Activated CD4-positive, alpha-beta memory T cell treated with anti-CD3 and anti-CD28 coated beads for 36 hours (primary cell): Measurements from ENCODE around the gene CORO2A. TPM values are rescaled to one million over a fixed set of nuclear protein-coding genes. Genes with fewer than 3 reads are reported as not detected.
A peak's percentile ranks its signal among the peaks of the same experiment; 100 is the strongest.
"Not testable (repeated sequence)": the region's sequence is repeated elsewhere in the genome, so short reads cannot be mapped to it uniquely, and the experiment has no call there.

Experiments used
- CTCF ChIA-PET: fragments of 350-600 bp; sonication (Branson Sonifier 250); formaldehyde crosslinking; loops from one replicate; lab custom pipeline; 2021; ENCODE audit warnings: antibody characterized with exemption, inconsistent platforms; lab: Charles Lee
- POLR2A ChIA-PET: fragments of 350-600 bp; sonication (Branson Sonifier 250); formaldehyde crosslinking; loops from one replicate; lab custom pipeline; 2021; ENCODE audit warnings: antibody characterized with exemption; lab: Charles Lee
- DNase-seq: peaks from one replicate; pipeline ENCODE4 v3.0.0-alpha.2; 2020
- H3K27ac Mint-ChIP-seq: one replicate; pipeline ENCODE4 v1.8.0; 2021; ENCODE audit warnings: mixed read lengths
- H3K27me3 Mint-ChIP-seq: one replicate; pipeline ENCODE4 v1.8.0; 2021; ENCODE audit warnings: mixed read lengths
- H3K36me3 Mint-ChIP-seq: one replicate; pipeline ENCODE4 v1.8.0; 2021; ENCODE audit warnings: mixed read lengths
- H3K4me1 Mint-ChIP-seq: one replicate; pipeline ENCODE4 v1.8.0; 2021; ENCODE audit warnings: low read depth, mixed read lengths
- H3K4me3 Mint-ChIP-seq: one replicate; pipeline ENCODE4 v1.8.0; 2021; ENCODE audit warnings: mild to moderate bottlenecking, mixed read lengths
- H3K9me3 Mint-ChIP-seq: one replicate; pipeline ENCODE4 v1.8.0; 2021; ENCODE audit warnings: mixed read lengths
- intact Hi-C: fragments of 100-400 bp; cut with micrococcal nuclease; formaldehyde crosslinking; loops from one replicate; pipeline ENCODE4 v1.15.1; 2023
- total RNA-seq, 2 experiments: library from RNA; stranded (reverse); gene quantifications; one replicate each; pipeline ENCODE4 v1.2.3, GENCODE V29; 2021

The CORO2A gene
- total RNA-seq, 2 experiments from 2014 or later = 9.8 to 9.9 TPM

DNA sequence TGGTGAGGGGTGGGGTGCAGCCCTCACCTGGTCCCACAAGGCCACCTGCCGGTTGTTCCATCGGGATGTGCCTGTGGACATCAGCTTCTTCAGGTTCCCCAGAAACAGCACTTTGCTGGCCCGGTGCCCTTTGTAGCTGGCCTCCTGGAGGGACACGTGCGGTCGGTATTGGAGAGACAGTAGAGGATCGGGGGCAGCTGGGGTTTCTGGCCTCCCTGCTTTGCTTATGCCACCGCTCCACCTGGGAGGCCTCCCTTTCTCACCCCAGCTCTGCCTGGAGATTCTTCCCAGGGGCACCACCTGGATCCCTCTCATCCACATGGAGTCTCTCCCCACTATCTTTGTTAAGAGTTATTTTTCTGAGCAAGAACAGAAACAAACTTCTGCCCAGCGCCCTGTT lies 60.3 kb downstream of the CORO2A start:
- peaks cover 5% of the 10 kb centered on the region for H3K4me1 Mint-ChIP-seq
- no peak for DNase-seq
- no peaks in the 10 kb centered on the region for H3K27me3 Mint-ChIP-seq
- no peaks in the 10 kb centered on the region for H3K36me3 Mint-ChIP-seq
- no peak overlapping the region for H3K4me3 Mint-ChIP-seq
- intact Hi-C loops = no loop called here
- ChIA-PET CTCF (interaction anchor here (1.0 kb wide), 1 partner anchor 74 kb away, joined by 3 read pairs; no protein-coding TSS in a partner anchor), POLR2A (no interaction called here)
- no peak overlapping the region for H3K27ac Mint-ChIP-seq
- H3K9me3 Mint-ChIP-seq = no peaks in the 10 kb centered on the region

DNA sequence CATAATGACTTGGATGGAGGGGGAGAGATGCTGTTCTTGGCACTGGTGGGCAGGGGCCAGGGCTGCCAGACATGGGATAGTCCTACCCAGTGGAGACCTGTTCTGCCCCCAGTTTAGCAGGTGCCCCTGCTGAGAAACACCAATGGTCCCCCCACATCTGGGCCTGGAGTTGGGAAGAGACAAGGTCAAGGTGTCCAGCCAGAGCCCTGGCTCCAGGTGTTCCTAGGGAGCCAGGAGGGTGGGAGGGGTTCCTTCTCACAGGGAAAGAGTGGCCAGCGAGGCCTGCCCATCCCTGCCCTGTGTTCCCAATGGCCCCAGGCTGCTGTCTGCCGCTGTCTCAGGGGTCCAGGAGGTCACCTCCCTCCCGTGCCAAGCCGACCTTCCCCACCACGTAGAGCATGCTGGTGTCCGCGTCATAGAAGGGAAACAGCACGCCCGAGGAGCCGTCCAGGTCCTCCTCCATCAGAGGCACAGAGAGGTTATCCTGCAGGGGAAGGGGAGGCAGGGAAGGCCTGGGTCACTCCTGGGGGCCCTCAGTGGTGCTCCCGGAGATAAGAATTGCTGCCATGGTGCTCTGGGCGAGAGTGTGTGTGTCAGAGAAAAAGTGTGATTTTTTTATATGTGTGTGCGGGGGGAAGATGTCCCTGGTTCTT lies 61.7 kb downstream of the CORO2A start:
- DNase-seq = no peak
- H3K27me3 Mint-ChIP-seq = no peaks in the 10 kb centered on the region
- intact Hi-C loops = no loop called here
- H3K9me3 Mint-ChIP-seq = no peaks in the 10 kb centered on the region
- CTCF ChIA-PET = no interaction called here
- H3K36me3 Mint-ChIP-seq = peaks cover 6% of the 10 kb centered on the region
- peaks cover 5% of the 10 kb centered on the region for H3K4me1 Mint-ChIP-seq
- no peak overlapping the region for H3K27ac Mint-ChIP-seq
- H3K4me3 Mint-ChIP-seq = no peak overlapping the region
- POLR2A ChIA-PET = no interaction called here

DNA sequence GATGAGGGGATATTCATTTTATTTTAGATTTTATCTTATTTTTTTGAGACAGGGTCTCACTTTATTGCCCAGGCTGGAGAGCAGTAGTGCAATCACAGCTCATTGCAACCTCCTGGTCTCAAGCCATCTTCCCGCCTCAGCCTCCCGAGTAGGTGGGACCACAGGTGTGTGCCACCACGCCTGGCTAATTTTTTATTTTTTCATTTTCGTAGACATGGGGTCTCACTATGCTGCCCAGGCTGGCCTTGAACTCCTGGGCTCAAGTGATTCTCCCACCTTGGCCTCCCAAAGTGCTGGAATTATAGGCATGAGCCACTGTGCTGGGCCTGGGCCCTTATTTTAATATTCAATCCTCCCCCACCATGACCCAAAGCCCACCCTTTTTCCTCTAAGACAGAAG lies 62.4 kb downstream of the CORO2A start:
- H3K4me1 Mint-ChIP-seq, H3K4me3 Mint-ChIP-seq, H3K36me3 Mint-ChIP-seq, intact Hi-C loops, H3K27me3 Mint-ChIP-seq, H3K27ac Mint-ChIP-seq, DNase-seq, POLR2A ChIA-PET, CTCF ChIA-PET, H3K9me3 Mint-ChIP-seq: not testable (repeated sequence)

DNA sequence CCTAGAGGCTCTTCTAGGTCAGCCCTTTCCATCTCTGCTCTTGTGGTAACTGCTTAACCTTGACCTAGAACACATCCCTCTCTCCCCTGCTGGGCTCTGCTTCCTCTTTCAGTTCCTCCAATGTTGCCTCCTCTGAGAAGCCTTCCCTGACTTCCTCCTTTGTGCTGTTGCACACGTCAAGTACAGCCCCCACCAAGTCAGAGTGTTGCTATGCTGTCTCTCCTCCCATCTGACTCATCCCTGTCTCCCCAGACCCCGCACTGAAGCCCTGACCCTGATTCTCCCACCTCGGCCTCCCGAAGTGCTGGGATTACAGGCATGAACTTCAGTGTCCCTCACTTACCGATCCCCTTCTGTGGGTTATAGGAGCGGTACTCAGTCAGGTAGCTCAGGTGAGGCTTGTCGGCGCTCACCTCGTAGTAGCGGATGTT lies 63.0 kb downstream of the CORO2A start:
- no peak for DNase-seq
- POLR2A ChIA-PET = no interaction called here
- peaks cover 6% of the 10 kb centered on the region for H3K36me3 Mint-ChIP-seq

DNA sequence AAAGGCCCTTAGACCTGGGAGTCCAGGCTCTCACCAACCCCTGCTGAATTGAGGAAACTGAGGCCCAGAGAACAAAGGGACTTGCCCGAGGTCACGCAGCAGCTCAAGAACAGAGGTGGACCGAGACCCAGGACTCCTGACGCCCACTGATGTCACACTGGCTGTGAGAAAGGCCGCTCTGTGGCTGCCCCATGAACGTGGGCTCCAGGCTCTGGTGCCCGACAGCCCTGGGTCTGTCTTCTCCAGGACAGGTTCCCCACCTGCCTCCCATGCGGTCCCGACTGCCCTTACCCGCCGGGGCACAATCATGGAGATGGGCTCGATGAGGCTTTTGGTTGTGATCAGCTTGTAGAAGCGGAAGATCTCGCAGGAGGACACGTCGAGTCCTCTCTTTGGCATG lies 64.1 kb downstream of the CORO2A start:
- Mint-ChIP-seq H3K4me3 (no peak overlapping the region), H3K9me3 (no peaks in the 10 kb centered on the region), H3K36me3 (peaks cover 8% of the 10 kb centered on the region), H3K27me3 (no peaks in the 10 kb centered on the region), H3K27ac (no peak overlapping the region), H3K4me1 (peaks cover 5% of the 10 kb centered on the region)
- ChIA-PET POLR2A (no interaction called here), CTCF (interaction anchor here (1.0 to 1.3 kb wide), 2 partner anchors 9 to 135 kb away, joined by 3 to 7 read pairs; partner anchors contain the start of gene TRIM14)
- no peak for DNase-seq
- intact Hi-C loops = no loop called here

More for the DNA sequence above, 63.0 kb downstream of the CORO2A start:
- no peak overlapping the region for H3K27ac Mint-ChIP-seq
- intact Hi-C loops = no loop called here
- H3K9me3 Mint-ChIP-seq = no peaks in the 10 kb centered on the region
- H3K4me1 Mint-ChIP-seq = peaks cover 5% of the 10 kb centered on the region
- H3K27me3 Mint-ChIP-seq = no peaks in the 10 kb centered on the region
- CTCF ChIA-PET = interaction anchor here (1.0 to 1.3 kb wide), 2 partner anchors 11 to 134 kb away, joined by 3 to 7 read pairs; partner anchors contain the start of gene TRIM14
- H3K4me3 Mint-ChIP-seq = no peak overlapping the region

DNA sequence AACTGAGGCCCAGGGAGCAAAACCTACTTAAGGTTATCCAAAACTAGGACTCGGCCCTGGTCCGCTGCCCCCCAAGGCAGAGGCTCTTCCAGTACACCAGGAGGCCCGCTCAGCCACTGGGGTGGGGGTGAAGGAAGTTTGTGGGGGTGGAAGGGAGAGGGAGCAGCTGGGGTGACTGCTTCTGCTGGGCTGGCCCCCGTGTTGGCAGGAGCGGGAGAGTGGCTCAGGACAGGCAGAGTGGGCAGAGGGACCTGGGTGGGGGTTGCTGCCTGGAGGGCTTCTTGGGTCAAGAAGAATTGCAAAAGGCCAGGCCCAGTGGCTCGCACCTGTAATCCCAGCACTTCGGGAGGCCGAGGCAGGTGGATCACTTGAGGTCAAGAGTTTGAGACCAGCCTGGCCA lies 65.2 kb downstream of the CORO2A start:
- ChIA-PET CTCF (no interaction called here), POLR2A (no interaction called here)
- intact Hi-C loops = no loop called here
- peaks cover 8% of the 10 kb centered on the region for H3K36me3 Mint-ChIP-seq
- no peak overlapping the region for H3K4me3 Mint-ChIP-seq
- no peak for DNase-seq
- H3K4me1 Mint-ChIP-seq = peaks cover 6% of the 10 kb centered on the region
- no peaks in the 10 kb centered on the region for H3K27me3 Mint-ChIP-seq
- H3K9me3 Mint-ChIP-seq = no peaks in the 10 kb centered on the region
- H3K27ac Mint-ChIP-seq = no peak overlapping the region

DNA sequence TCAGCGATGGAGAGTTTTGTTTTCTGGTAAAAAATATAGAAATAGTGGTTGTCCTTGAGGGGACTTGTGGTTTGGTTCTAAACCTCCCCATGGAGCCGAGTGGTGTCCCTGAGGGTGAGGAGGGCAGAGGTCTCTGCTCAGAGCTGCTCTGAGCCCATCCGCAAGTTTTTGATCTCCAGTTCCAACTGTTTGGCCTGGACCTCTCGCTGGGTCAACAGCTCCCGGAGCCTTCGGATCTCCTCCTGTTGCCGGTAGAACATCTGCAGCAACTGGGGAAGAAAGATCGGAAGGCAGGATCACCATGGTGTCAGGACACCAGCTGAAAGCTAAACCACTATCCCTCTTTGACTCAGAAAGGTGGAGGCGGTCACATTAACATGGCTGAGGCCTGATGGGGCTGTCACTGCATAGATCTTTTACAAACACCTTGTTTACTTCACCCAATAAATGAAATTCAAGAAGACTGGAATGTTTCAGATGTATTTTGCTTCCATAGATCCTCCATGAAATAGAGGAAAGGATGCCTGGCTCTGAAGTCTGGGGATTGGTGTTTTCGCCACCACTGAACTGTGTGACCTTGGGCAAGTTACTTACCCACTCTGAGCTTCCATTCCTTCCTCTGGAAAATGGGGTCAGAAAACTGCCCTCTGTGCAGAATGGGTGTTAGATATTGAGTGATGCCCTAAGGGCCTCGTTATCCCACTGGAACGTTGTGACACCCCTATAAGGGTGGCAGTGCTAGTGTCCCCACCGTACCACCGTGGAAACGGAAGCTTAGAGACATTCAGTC lies 67.6 kb downstream of the CORO2A start:
- DNase-seq = no peak
- Mint-ChIP-seq H3K27me3 (no peaks in the 10 kb centered on the region), H3K27ac (no peak overlapping the region), H3K4me1 (peaks cover 28% of the 10 kb centered on the region), H3K4me3 (no peak overlapping the region), H3K36me3 (peaks cover 8% of the 10 kb centered on the region), H3K9me3 (no peaks in the 10 kb centered on the region)
- intact Hi-C loops = no loop called here
- ChIA-PET POLR2A (no interaction called here), CTCF (no interaction called here)

DNA sequence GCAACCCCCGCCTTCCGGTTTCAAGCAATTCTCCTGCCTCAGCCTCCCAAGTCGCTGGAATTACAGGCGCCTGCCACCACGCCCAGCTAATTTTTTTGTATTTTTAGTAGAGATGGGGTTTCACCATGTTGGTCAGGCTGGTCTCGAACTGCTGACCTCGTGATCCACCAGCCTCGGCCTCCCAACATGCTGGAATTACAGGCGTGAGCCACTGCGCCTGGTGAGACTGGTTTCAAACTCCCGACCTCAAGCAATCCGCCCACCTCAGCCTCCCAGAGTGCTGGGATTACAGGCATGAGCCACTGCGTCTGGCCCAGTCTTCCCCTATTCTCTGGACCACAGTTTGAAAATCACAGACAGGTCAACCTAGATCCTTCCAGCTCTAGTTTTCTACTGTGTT lies 68.3 kb downstream of the CORO2A start:
- intact Hi-C loops, POLR2A ChIA-PET, H3K4me3 Mint-ChIP-seq, H3K27ac Mint-ChIP-seq, DNase-seq, H3K27me3 Mint-ChIP-seq, H3K9me3 Mint-ChIP-seq: not testable (repeated sequence)
- CTCF ChIA-PET = interaction anchor here (1.9 kb wide), 1 partner anchor 140 kb away, joined by 4 read pairs; no protein-coding TSS in a partner anchor
- Mint-ChIP-seq H3K36me3 (peaks cover 11% of the 10 kb centered on the region), H3K4me1 (peaks cover 28% of the 10 kb centered on the region)

DNA sequence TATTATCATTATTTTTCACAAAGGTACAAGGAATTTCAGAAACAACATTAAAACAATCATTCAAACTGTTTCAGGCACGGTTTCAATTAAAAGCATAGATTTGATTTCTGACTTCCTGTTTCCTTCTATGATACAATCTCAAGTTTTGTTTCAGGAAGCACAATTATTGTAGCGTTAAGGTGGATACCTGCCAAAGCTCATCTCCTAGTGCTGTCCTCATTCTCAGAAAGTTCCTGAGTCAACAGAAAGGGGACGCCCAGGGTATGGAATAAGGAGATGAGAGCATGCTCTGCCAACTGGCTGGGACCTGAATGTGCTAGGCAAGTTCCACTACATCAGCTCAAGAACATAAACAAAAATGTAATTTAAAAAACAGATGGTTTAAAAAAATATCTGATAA lies 71.4 kb downstream of the CORO2A start:
- Mint-ChIP-seq H3K4me1 (peaks cover 39% of the 10 kb centered on the region), H3K36me3 (peaks cover 15% of the 10 kb centered on the region), H3K4me3 (no peak overlapping the region), H3K27ac (peak overlapping the region; percentile 38), H3K9me3 (no peaks in the 10 kb centered on the region), H3K27me3 (no peaks in the 10 kb centered on the region)
- POLR2A ChIA-PET = interaction anchor here (1.0 to 1.8 kb wide), 2 partner anchors 71 to 135 kb away, joined by 3 to 6 read pairs; partner anchors contain the start of genes CORO2A and TBC1D2
- CTCF ChIA-PET = interaction anchor here (0.6 to 3.4 kb wide), 7 partner anchors 18 to 218 kb away, joined by 3 to 22 read pairs (median 6); partner anchors contain the start of gene TBC1D2
- DNase-seq = no peak
- intact Hi-C loops = no loop called here

DNA sequence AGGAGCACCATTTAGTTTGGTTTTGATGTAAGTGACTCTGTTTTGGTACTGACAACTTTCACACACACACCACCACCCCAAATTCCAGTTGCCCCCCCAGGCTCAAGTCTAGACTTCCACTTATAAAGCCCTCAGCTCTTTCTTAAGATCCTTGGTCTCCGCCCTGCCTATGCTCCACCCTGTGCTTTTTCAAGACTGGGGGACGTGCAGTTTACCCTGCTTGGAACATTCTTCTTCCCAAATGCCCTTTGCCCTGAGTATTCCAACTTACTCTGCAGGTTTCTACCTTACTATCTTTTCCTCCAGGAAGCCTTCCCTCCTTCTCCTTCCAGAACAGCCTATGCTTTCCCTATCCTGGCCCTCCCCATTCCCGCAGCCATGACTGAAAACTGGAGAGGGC lies 72.0 kb downstream of the CORO2A start:
- CTCF ChIA-PET = interaction anchor here (0.6 to 3.4 kb wide), 7 partner anchors 18 to 217 kb away, joined by 3 to 22 read pairs (median 6); partner anchors contain the start of gene TBC1D2
- Mint-ChIP-seq H3K4me1 (peaks cover 39% of the 10 kb centered on the region), H3K27ac (peak overlapping the region; percentile 38)

DNA sequence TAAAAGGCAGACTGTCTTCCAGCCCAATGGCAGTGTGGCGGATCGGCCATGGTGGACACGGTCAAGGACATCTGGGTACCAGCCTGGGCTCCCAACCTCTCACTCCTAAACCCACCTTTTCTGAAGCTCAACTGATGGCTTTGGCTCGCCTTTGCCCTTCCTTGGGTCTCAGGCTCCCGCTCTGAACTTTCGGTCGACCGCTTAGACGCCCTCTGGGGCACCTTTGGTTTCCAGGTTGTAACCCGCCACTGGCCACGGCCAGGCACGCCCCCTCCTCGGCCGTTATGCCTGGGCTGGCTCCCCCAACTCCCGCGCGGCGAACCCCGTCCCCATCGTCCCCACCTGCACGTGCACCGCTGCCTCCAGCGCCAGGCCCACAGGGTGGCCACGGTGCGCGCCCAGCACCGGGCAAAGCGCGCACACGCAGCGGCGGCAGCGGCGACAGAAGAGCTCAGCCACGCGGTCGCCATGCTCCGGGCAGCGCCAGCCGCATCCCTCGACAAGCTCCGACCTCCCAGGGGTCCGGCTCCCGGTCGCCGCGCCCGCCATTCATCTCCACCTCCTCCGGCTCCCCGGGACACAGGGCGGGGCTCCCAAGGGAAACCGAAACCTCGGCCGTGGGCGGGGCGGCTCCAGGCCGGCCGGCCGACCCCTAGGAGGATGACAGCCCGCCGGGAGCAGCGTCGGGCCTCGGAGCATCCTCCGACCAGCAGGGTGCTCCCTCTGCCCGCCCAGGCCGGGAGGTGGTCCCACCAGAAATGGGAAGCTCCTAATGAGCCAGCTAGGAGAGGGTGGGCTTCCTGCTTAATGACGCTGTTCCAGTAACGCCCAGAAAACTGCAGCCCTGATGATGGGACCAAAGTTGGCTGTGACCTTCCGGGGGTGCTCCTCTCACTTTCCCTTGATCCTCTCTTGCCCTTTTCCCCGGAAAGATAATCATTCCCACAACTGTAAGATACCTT lies 73.5 kb downstream of the CORO2A start, which contains the start of gene TRIM14:
Gene TRIM14 (minus strand): TSS at position 583 of the 962 bp plus-strand sequence. CDS start 34 bp downstream, at position 549.
- peak within 1 kb of the TSS; percentile 95 for H3K27ac Mint-ChIP-seq
- intact Hi-C loops = loop anchor here (1.0 to 5.0 kb wide), 6 partner anchors 11 to 136 kb away; partner anchors contain the start of gene TBC1D2
- no peaks in the 10 kb centered on the region for H3K27me3 Mint-ChIP-seq
- H3K9me3 Mint-ChIP-seq = no peaks in the 10 kb centered on the region
- peaks cover 39% of the 10 kb centered on the region for H3K4me1 Mint-ChIP-seq
- peaks cover 14% of the 10 kb centered on the region for H3K36me3 Mint-ChIP-seq
- CTCF ChIA-PET = interaction anchor here (0.8 to 3.4 kb wide), 19 partner anchors 8 to 145 kb away, joined by 3 to 22 read pairs (median 5); partner anchors contain the start of genes CORO2A and TBC1D2
- H3K4me3 Mint-ChIP-seq = peak within 1 kb of the TSS; percentile 89
- peak; percentile 75 for DNase-seq
- POLR2A ChIA-PET = interaction anchor here (0.9 to 2.3 kb wide), 13 partner anchors 9 to 197 kb away, joined by 3 to 26 read pairs (median 4); partner anchors contain the start of genes CORO2A, NANS, TBC1D2 and TRMO

More for the DNA sequence above, 72.0 kb downstream of the CORO2A start:
- no peaks in the 10 kb centered on the region for H3K9me3 Mint-ChIP-seq
- no peak for DNase-seq
- no peaks in the 10 kb centered on the region for H3K27me3 Mint-ChIP-seq
- H3K4me3 Mint-ChIP-seq = peak overlapping the region; percentile 89
- intact Hi-C loops = no loop called here
- H3K36me3 Mint-ChIP-seq = peaks cover 15% of the 10 kb centered on the region
- POLR2A ChIA-PET = interaction anchor here (1.0 kb wide), 1 partner anchor 135 kb away, joined by 3 read pairs; the partner anchor contains the start of gene TBC1D2
